CD4-positive, alpha-beta T cell treated with Interleukin-15 for 1 hour (primary cell): ENCODE data around the gene DNAH8.

Source experiments
- DNase-seq: peaks from one replicate; pipeline ENCODE4 v3.0.0-alpha.2; 2020

Gene DNAH8

DNA sequence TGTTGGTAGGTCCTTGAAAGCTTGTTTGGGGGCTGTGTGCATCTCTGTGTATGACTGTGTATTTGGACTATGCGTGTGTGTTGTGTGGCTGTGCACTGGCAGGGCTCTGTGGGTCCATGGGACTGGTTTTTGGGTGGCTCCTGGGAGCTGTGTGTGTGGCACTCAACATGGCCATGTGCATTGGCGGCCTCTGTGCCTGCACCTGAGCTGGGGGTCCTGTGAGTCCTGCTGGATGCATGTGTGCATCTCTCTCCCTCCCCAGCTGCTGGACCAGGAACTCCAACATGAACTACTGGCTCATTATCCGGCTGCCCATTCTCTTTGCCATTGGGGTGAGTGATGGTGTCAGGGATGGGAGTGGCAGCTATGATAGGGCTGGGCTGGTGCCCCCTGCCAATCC, 363.6 kb downstream of the DNAH8 start:
- DNase-seq: no peak

DNA sequence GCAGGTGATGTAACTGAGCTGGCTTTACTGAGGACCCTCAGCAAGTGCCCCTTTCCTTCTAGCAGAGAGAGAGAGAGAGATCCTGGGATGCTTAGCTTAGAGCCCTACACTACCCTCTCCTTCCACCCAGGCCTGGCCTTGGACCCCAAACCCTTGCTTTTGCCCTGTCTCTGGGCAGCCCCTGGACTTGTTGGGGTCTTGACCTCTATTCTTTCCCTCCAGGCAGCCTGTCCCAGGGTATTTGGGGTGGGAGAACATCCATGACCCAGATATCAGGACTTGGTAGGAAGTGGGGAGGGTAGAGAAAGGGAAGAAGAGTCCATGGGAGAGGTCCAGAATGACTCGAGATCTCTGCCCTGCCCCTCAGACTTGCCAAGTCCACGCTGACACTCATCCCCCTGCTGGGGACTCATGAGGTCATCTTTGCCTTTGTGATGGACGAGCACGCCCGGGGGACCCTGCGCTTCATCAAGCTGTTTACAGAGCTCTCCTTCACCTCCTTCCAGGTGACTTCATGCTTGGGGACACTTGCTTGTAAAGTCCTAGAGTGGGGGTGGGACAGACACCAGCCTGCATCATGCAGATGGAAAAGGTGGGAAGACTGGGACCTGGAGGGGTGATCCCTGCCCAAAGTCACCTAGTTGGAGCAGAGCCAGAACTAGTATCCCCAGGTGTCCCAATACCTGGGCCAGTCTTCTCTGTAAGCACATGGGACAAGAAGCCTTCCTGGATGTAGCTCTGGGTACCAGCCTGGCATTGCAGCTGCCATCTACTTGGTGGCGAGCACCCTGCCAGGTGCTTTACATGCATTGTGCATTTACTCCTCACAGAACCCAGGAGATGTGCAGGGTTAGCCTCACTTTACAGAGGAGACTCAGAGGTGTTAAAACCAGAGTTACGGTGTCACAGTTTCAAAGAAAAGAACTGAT, 364.4 kb downstream of the DNAH8 start:
- no peak for DNase-seq
